Activated effector memory CD4-positive, alpha-beta T cell treated with anti-CD3 and anti-CD28 coated beads, Interleukin-2, amount 50 U/mL, for 16 hours (primary cell): Measurements from ENCODE around the gene DOCK2.

Source experiments
- DNase-seq: peaks from one replicate; pipeline ENCODE4 v3.0.0-alpha.2; 2020

DOCK2 gene

GRCh38 chr5:169873642-169874041, 236.6 kb downstream of the DOCK2 start:
- DNase-seq, result no peak

- DNase-seq, result no peak
These were observed 237.5 kb downstream of the DOCK2 start for GRCh38 chr5:169874621-169875020.

GRCh38 chr5:169875091-169875728, 238.1 kb downstream of the DOCK2 start:
- no peak for DNase-seq

- no peak for DNase-seq
These were observed 238.7 kb downstream of the DOCK2 start for GRCh38 chr5:169875731-169876130.

GRCh38 chr5:169876386-169876785, 239.3 kb downstream of the DOCK2 start:
- DNase-seq, result no peak

- no peak for DNase-seq
These were observed 243.1 kb downstream of the DOCK2 start for GRCh38 chr5:169880012-169880663.

GRCh38 chr5:169880785-169881184, 243.7 kb downstream of the DOCK2 start:
- no peak for DNase-seq

- no peak for DNase-seq
These were observed 244.7 kb downstream of the DOCK2 start for GRCh38 chr5:169881702-169882303.

GRCh38 chr5:169886033-169886432, 249.0 kb downstream of the DOCK2 start:
- no peak for DNase-seq

- no peak for DNase-seq
These were observed 249.6 kb downstream of the DOCK2 start for GRCh38 chr5:169886677-169887076.

GRCh38 chr5:169889572-169889971, 252.5 kb downstream of the DOCK2 start:
- no peak for DNase-seq

GRCh38 chr5:169893010-169893409, 255.9 kb downstream of the DOCK2 start:
- no peak for DNase-seq

- no peak for DNase-seq
These were observed 256.5 kb downstream of the DOCK2 start for GRCh38 chr5:169893571-169893970.

- DNase-seq, result no peak
These were observed 258.9 kb downstream of the DOCK2 start for GRCh38 chr5:169895926-169896325.

GRCh38 chr5:169897481-169897880, 260.4 kb downstream of the DOCK2 start:
- no peak for DNase-seq

- DNase-seq, result no peak
These were observed 264.8 kb downstream of the DOCK2 start for GRCh38 chr5:169901896-169902295.

- no peak for DNase-seq
These were observed 267.0 kb downstream of the DOCK2 start for GRCh38 chr5:169904059-169904458.

GRCh38 chr5:169904508-169904907, 267.4 kb downstream of the DOCK2 start:
- no peak for DNase-seq

GRCh38 chr5:169905017-169905416, 267.9 kb downstream of the DOCK2 start:
- no peak for DNase-seq

GRCh38 chr5:169906745-169907649, 269.9 kb downstream of the DOCK2 start:
- DNase-seq, result no peak

- DNase-seq, result no peak
These were observed 271.8 kb downstream of the DOCK2 start for GRCh38 chr5:169908864-169909263.

- no peak for DNase-seq
These were observed 272.9 kb downstream of the DOCK2 start for GRCh38 chr5:169909945-169910344.

- DNase-seq, result no peak
These were observed 273.3 kb downstream of the DOCK2 start for GRCh38 chr5:169910393-169910792.
